ENCODE results near the gene GABBR2.
A peak's percentile ranks its signal among the peaks of the same experiment; 100 is the strongest.

The GABBR2 gene

GRCh38 chr9:98391406-98391805, 317.3 kb downstream of the GABBR2 start:
- ATAC-seq (no peak), DNase-seq (no peak)
- peaks cover 10% of the 10 kb centered on the region for H3K4me1 Mint-ChIP-seq
- H3K4me3 Mint-ChIP-seq = no peak overlapping the region
- H3K36me3 Mint-ChIP-seq (ENCODE audit: low read depth) = no peaks in the 10 kb centered on the region
- H3K9me3 Mint-ChIP-seq = peaks cover 7% of the 10 kb centered on the region
- H3K27ac Mint-ChIP-seq = peak overlapping the region; percentile 24
- peaks cover 5% of the 10 kb centered on the region for H3K27me3 Mint-ChIP-seq

GRCh38 chr9:98385751-98386150, 323.0 kb downstream of the GABBR2 start:
- Mint-ChIP-seq H3K4me1 (no peaks in the 10 kb centered on the region), H3K27me3 (no peaks in the 10 kb centered on the region), H3K4me3 (no peak overlapping the region), H3K27ac (no peak overlapping the region), H3K36me3 (ENCODE audit: low read depth) (no peaks in the 10 kb centered on the region), H3K9me3 (no peaks in the 10 kb centered on the region)
- ATAC-seq (no peak), DNase-seq (no peak)

GRCh38 chr9:98383758-98384157, 325.0 kb downstream of the GABBR2 start:
- no peak for DNase-seq
- Mint-ChIP-seq H3K27ac (no peak overlapping the region), H3K4me3 (no peak overlapping the region), H3K4me1 (no peaks in the 10 kb centered on the region), H3K27me3 (no peaks in the 10 kb centered on the region), H3K9me3 (no peaks in the 10 kb centered on the region), H3K36me3 (ENCODE audit: low read depth) (no peaks in the 10 kb centered on the region)
- ATAC-seq = no peak

GRCh38 chr9:98381311-98382103, 327.2 kb downstream of the GABBR2 start:
- H3K4me3 Mint-ChIP-seq = no peak overlapping the region
- H3K36me3 Mint-ChIP-seq (ENCODE audit: low read depth) = no peaks in the 10 kb centered on the region
- no peaks in the 10 kb centered on the region for H3K4me1 Mint-ChIP-seq
- ATAC-seq (no peak), DNase-seq (no peak)
- H3K27ac Mint-ChIP-seq = no peak overlapping the region
- no peaks in the 10 kb centered on the region for H3K9me3 Mint-ChIP-seq
- H3K27me3 Mint-ChIP-seq = no peaks in the 10 kb centered on the region

- Mint-ChIP-seq H3K4me3 (no peak overlapping the region), H3K27me3 (no peaks in the 10 kb centered on the region)
These were observed 328.6 kb downstream of the GABBR2 start for GRCh38 chr9:98380065-98380681.

GRCh38 chr9:98379572-98379971, 329.2 kb downstream of the GABBR2 start:
- Mint-ChIP-seq H3K9me3 (no peaks in the 10 kb centered on the region), H3K4me1 (peaks cover 2% of the 10 kb centered on the region), H3K36me3 (ENCODE audit: low read depth) (no peaks in the 10 kb centered on the region), H3K27ac (no peak overlapping the region), H3K4me3 (no peak overlapping the region), H3K27me3 (no peaks in the 10 kb centered on the region)
- ATAC-seq (no peak), DNase-seq (no peak)

More at GRCh38 chr9:98380065-98380681, 328.6 kb downstream of the GABBR2 start:
- H3K27ac Mint-ChIP-seq = no peak overlapping the region
- DNase-seq (no peak), ATAC-seq (no peak)
- H3K36me3 Mint-ChIP-seq (ENCODE audit: low read depth) = no peaks in the 10 kb centered on the region
- no peaks in the 10 kb centered on the region for H3K4me1 Mint-ChIP-seq
- H3K9me3 Mint-ChIP-seq = no peaks in the 10 kb centered on the region

GRCh38 chr9:98378794-98379193, 329.9 kb downstream of the GABBR2 start:
- no peaks in the 10 kb centered on the region for H3K9me3 Mint-ChIP-seq
- ATAC-seq = no peak
- H3K27ac Mint-ChIP-seq = no peak overlapping the region
- peaks cover 2% of the 10 kb centered on the region for H3K4me1 Mint-ChIP-seq
- no peaks in the 10 kb centered on the region for H3K36me3 Mint-ChIP-seq (ENCODE audit: low read depth)
- H3K27me3 Mint-ChIP-seq = no peaks in the 10 kb centered on the region
- H3K4me3 Mint-ChIP-seq = no peak overlapping the region
- no peak for DNase-seq

- DNase-seq = no peak
- H3K36me3 Mint-ChIP-seq (ENCODE audit: low read depth) = no peaks in the 10 kb centered on the region
- peaks cover 2% of the 10 kb centered on the region for H3K4me1 Mint-ChIP-seq
- ATAC-seq = no peak
- H3K9me3 Mint-ChIP-seq = no peaks in the 10 kb centered on the region
- no peak overlapping the region for H3K4me3 Mint-ChIP-seq
- no peak overlapping the region for H3K27ac Mint-ChIP-seq
- H3K27me3 Mint-ChIP-seq = no peaks in the 10 kb centered on the region
These were observed 330.4 kb downstream of the GABBR2 start for GRCh38 chr9:98378206-98378780.

GRCh38 chr9:98375138-98375726, 333.5 kb downstream of the GABBR2 start:
- Mint-ChIP-seq H3K4me1 (peaks cover 2% of the 10 kb centered on the region), H3K27ac (no peak overlapping the region), H3K27me3 (no peaks in the 10 kb centered on the region), H3K4me3 (no peak overlapping the region), H3K9me3 (no peaks in the 10 kb centered on the region), H3K36me3 (ENCODE audit: low read depth) (no peaks in the 10 kb centered on the region)
- ATAC-seq = no peak
- DNase-seq = no peak

GRCh38 chr9:98374385-98375051, 334.2 kb downstream of the GABBR2 start:
- no peak for DNase-seq
- no peaks in the 10 kb centered on the region for H3K9me3 Mint-ChIP-seq
- H3K4me1 Mint-ChIP-seq = peaks cover 2% of the 10 kb centered on the region
- ATAC-seq = no peak
- no peaks in the 10 kb centered on the region for H3K36me3 Mint-ChIP-seq (ENCODE audit: low read depth)
- H3K27ac Mint-ChIP-seq = no peak overlapping the region
- H3K27me3 Mint-ChIP-seq = no peaks in the 10 kb centered on the region
- no peak overlapping the region for H3K4me3 Mint-ChIP-seq

- Mint-ChIP-seq H3K9me3 (no peaks in the 10 kb centered on the region), H3K27ac (no peak overlapping the region), H3K4me1 (peaks cover 2% of the 10 kb centered on the region), H3K36me3 (ENCODE audit: low read depth) (no peaks in the 10 kb centered on the region), H3K4me3 (no peak overlapping the region), H3K27me3 (no peaks in the 10 kb centered on the region)
- ATAC-seq = no peak
- no peak for DNase-seq
These were observed 335.1 kb downstream of the GABBR2 start for GRCh38 chr9:98373609-98374008.

- DNase-seq = no peak
- no peaks in the 10 kb centered on the region for H3K9me3 Mint-ChIP-seq
- H3K4me1 Mint-ChIP-seq = peaks cover 2% of the 10 kb centered on the region
- no peak overlapping the region for H3K4me3 Mint-ChIP-seq
- no peak for ATAC-seq
- no peaks in the 10 kb centered on the region for H3K27me3 Mint-ChIP-seq
- no peaks in the 10 kb centered on the region for H3K36me3 Mint-ChIP-seq (ENCODE audit: low read depth)
- H3K27ac Mint-ChIP-seq = no peak overlapping the region
These were observed 336.5 kb downstream of the GABBR2 start for GRCh38 chr9:98372077-98372836.

GRCh38 chr9:98370976-98371315, 337.8 kb downstream of the GABBR2 start:
- H3K27me3 Mint-ChIP-seq = peaks cover 3% of the 10 kb centered on the region
- no peak for ATAC-seq
- H3K9me3 Mint-ChIP-seq = peaks cover 6% of the 10 kb centered on the region
- DNase-seq = no peak
- no peak overlapping the region for H3K4me3 Mint-ChIP-seq
- H3K27ac Mint-ChIP-seq = no peak overlapping the region
- no peaks in the 10 kb centered on the region for H3K36me3 Mint-ChIP-seq (ENCODE audit: low read depth)
- peaks cover 2% of the 10 kb centered on the region for H3K4me1 Mint-ChIP-seq

Measured in activated naive CD8-positive, alpha-beta T cell treated with anti-CD3 and anti-CD28 coated beads, Interleukin-2, amount 50 U/mL, for 24 hours (primary cell).